ENCODE measurements around the gene TRPM3.

DNA sequence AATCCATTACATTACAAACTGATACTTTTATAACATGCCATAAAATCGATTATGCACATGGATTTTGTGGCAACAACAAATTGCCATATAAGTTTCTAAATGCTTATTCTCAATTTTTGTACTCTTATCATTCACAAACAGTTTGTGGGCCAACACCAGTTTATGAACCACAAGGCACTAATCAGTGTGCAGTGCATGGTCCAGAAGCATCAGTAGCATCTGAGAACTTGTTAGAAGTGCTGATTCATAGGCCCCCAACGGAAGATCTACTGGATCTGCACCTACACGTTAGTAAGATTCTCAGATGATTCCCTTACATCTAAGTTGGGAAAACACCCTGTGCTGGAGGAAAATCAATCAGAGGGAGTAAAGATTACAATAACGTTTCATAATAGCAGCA lies 242.8 kb downstream of the TRPM3 start:
- TF ChIP-seq POLR2A (IDR thresholded peaks at IDR 0.05; ENCODE audit: extremely low read depth, insufficient read length) (no peak), CTCF (IDR thresholded peaks at IDR 0.05; ENCODE audit: low read depth, low read length) (no peak), MAX (IDR thresholded peaks at IDR 0.05; ENCODE audit: low read depth, low read length) (no peak), MYC (IDR thresholded peaks at IDR 0.05; ENCODE audit: low read depth, low read length) (no peak)
